Measurements from ENCODE around the gene RAB11FIP2. TPM values are rescaled to one million over a fixed set of nuclear protein-coding genes. Genes with fewer than 3 reads are reported as not detected.
A peak's percentile ranks its signal among the peaks of the same experiment; 100 is the strongest.
"Not testable (repeated sequence)": the region's sequence is repeated elsewhere in the genome, so short reads cannot be mapped to it uniquely, and the experiment has no call there.

Gene RAB11FIP2
- 11.6 and 21.4 TPM in 2 replicates for total RNA-seq (2014; rRNA removed; shearing (Covaris generic))

- Histone ChIP-seq H3K4me1 (replicated peaks) (peaks cover 17% of the 10 kb centered on the region), H3K36me3 (peaks cover 8% of the 10 kb centered on the region), H3K27me3 (replicated peaks) (no peaks in the 10 kb centered on the region), H3K4me3 (peak within 1 kb of the TSS; percentile 93), H3K27ac (peak within 1 kb of the TSS; percentile 83), H3K9me3 (replicated peaks) (no peaks in the 10 kb centered on the region)
- peak; percentile 72 to 97 for DNase-seq (ENCODE audit: low read depth in 1 of 2, low spot score in 2 of 2)
Observed at GRCh38 chr10:118046395-118047156, at the start of gene RAB11FIP2. Gene RAB11FIP2 (minus strand): TSS chr10:118046941. CDS start chr10:118046163, 778 bp downstream.

GRCh38 chr10:118096022-118096421 is 49.3 kb upstream of the RAB11FIP2 start:
- Histone ChIP-seq H3K27ac (no peak overlapping the region), H3K36me3 (no peaks in the 10 kb centered on the region), H3K4me3 (no peak overlapping the region), H3K4me1 (replicated peaks) (no peaks in the 10 kb centered on the region), H3K9me3 (replicated peaks) (no peaks in the 10 kb centered on the region), H3K27me3 (replicated peaks) (no peaks in the 10 kb centered on the region)
- DNase-seq (ENCODE audit: low read depth in 1 of 2, low spot score in 2 of 2): no peak

GRCh38 chr10:118092209-118092608 is 45.5 kb upstream of the RAB11FIP2 start:
- no peak overlapping the region for H3K4me3 ChIP-seq

GRCh38 chr10:118080817-118081216 is 34.1 kb upstream of the RAB11FIP2 start:
- no peak overlapping the region for H3K27ac ChIP-seq

More at GRCh38 chr10:118092209-118092608, 45.5 kb upstream of the RAB11FIP2 start:
- H3K4me1 ChIP-seq (replicated peaks): no peaks in the 10 kb centered on the region
- H3K27me3 ChIP-seq (replicated peaks): no peaks in the 10 kb centered on the region
- DNase-seq (ENCODE audit: low read depth in 1 of 2, low spot score in 2 of 2): no peak
- no peaks in the 10 kb centered on the region for H3K9me3 ChIP-seq (replicated peaks)
- H3K27ac ChIP-seq: no peak overlapping the region
- H3K36me3 ChIP-seq: no peaks in the 10 kb centered on the region

GRCh38 chr10:118076705-118077104 is 30.0 kb upstream of the RAB11FIP2 start:
- no peak overlapping the region for H3K27ac ChIP-seq
- no peaks in the 10 kb centered on the region for H3K9me3 ChIP-seq (replicated peaks)
- no peaks in the 10 kb centered on the region for H3K36me3 ChIP-seq
- no peaks in the 10 kb centered on the region for H3K4me1 ChIP-seq (replicated peaks)
- no peaks in the 10 kb centered on the region for H3K27me3 ChIP-seq (replicated peaks)
- DNase-seq (ENCODE audit: low read depth in 1 of 2, low spot score in 2 of 2): no peak
- H3K4me3 ChIP-seq: no peak overlapping the region

More at GRCh38 chr10:118080817-118081216, 34.1 kb upstream of the RAB11FIP2 start:
- Histone ChIP-seq H3K36me3 (no peaks in the 10 kb centered on the region), H3K4me1 (replicated peaks) (no peaks in the 10 kb centered on the region), H3K27me3 (replicated peaks) (no peaks in the 10 kb centered on the region), H3K4me3 (no peak overlapping the region), H3K9me3 (replicated peaks) (no peaks in the 10 kb centered on the region)
- DNase-seq (ENCODE audit: low read depth in 1 of 2, low spot score in 2 of 2): no peak

- H3K36me3 ChIP-seq: no peaks in the 10 kb centered on the region
- no peak overlapping the region for H3K27ac ChIP-seq
- H3K4me3 ChIP-seq: no peak overlapping the region
- no peak for DNase-seq (ENCODE audit: low read depth in 1 of 2, low spot score in 2 of 2)
- H3K27me3 ChIP-seq (replicated peaks): no peaks in the 10 kb centered on the region
- H3K4me1 ChIP-seq (replicated peaks): no peaks in the 10 kb centered on the region
- H3K9me3 ChIP-seq (replicated peaks): no peaks in the 10 kb centered on the region
Observed at GRCh38 chr10:118072840-118073239, 26.1 kb upstream of the RAB11FIP2 start.

- H3K9me3 ChIP-seq (replicated peaks); H3K27ac ChIP-seq; H3K27me3 ChIP-seq (replicated peaks); H3K4me1 ChIP-seq (replicated peaks); DNase-seq (ENCODE audit: low read depth in 1 of 2, low spot score in 2 of 2); H3K4me3 ChIP-seq; H3K36me3 ChIP-seq: not testable (repeated sequence)
Observed at GRCh38 chr10:118067389-118067788, 20.6 kb upstream of the RAB11FIP2 start.

- Histone ChIP-seq H3K27me3 (replicated peaks) (peaks cover 7% of the 10 kb centered on the region; the same call in 1 of the 2 replicates), H3K9me3 (replicated peaks) (no peaks in the 10 kb centered on the region), H3K27ac (no peak overlapping the region), H3K36me3 (no peaks in the 10 kb centered on the region), H3K4me3 (no peak overlapping the region), H3K4me1 (replicated peaks) (no peaks in the 10 kb centered on the region)
- no peak for DNase-seq (ENCODE audit: low read depth in 1 of 2, low spot score in 2 of 2)
Observed at GRCh38 chr10:118062798-118063238, 16.1 kb upstream of the RAB11FIP2 start.

- Histone ChIP-seq H3K27me3 (replicated peaks) (peaks cover 7% of the 10 kb centered on the region; the same call in 1 of the 2 replicates), H3K27ac (no peak overlapping the region), H3K36me3 (no peaks in the 10 kb centered on the region), H3K4me3 (no peak overlapping the region), H3K9me3 (replicated peaks) (no peaks in the 10 kb centered on the region), H3K4me1 (replicated peaks) (no peaks in the 10 kb centered on the region)
- DNase-seq (ENCODE audit: low read depth in 1 of 2, low spot score in 2 of 2): no peak
Observed at GRCh38 chr10:118058371-118058770, 11.6 kb upstream of the RAB11FIP2 start.

- Histone ChIP-seq H3K4me3 (no peak overlapping the region), H3K36me3 (no peaks in the 10 kb centered on the region), H3K9me3 (replicated peaks) (no peaks in the 10 kb centered on the region), H3K4me1 (replicated peaks) (no peaks in the 10 kb centered on the region), H3K27ac (no peak overlapping the region), H3K27me3 (replicated peaks) (peaks cover 9% of the 10 kb centered on the region; the same call in 1 of the 2 replicates)
- no peak for DNase-seq (ENCODE audit: low read depth in 1 of 2, low spot score in 2 of 2)
Observed at GRCh38 chr10:118057361-118057760, 10.6 kb upstream of the RAB11FIP2 start.

GRCh38 chr10:118054383-118054782 is 7.6 kb upstream of the RAB11FIP2 start:
- Histone ChIP-seq H3K4me3 (no peak overlapping the region), H3K9me3 (replicated peaks) (no peaks in the 10 kb centered on the region), H3K36me3 (no peaks in the 10 kb centered on the region), H3K27ac (no peak overlapping the region), H3K27me3 (replicated peaks) (peaks cover 3% of the 10 kb centered on the region; the same call in 1 of the 2 replicates), H3K4me1 (replicated peaks) (no peaks in the 10 kb centered on the region)
- DNase-seq (ENCODE audit: low read depth in 1 of 2, low spot score in 2 of 2): no peak

- H3K4me1 ChIP-seq (replicated peaks): no peaks in the 10 kb centered on the region
- H3K9me3 ChIP-seq (replicated peaks): no peaks in the 10 kb centered on the region
- H3K36me3 ChIP-seq: no peaks in the 10 kb centered on the region
- no peak overlapping the region for H3K27ac ChIP-seq
- DNase-seq (ENCODE audit: low read depth in 1 of 2, low spot score in 2 of 2): no peak
- peaks cover 3% of the 10 kb centered on the region; the same call in 1 of the 2 replicates for H3K27me3 ChIP-seq (replicated peaks)
- H3K4me3 ChIP-seq: no peak overlapping the region
Observed at GRCh38 chr10:118052816-118053215, 6.1 kb upstream of the RAB11FIP2 start.

- DNase-seq (ENCODE audit: low read depth in 1 of 2, low spot score in 2 of 2): no peak
- Histone ChIP-seq H3K9me3 (replicated peaks) (no peaks in the 10 kb centered on the region), H3K27me3 (replicated peaks) (0 out of 2 replicates have a peak, but pooled peaks cover 3% of the 10 kb centered on the region), H3K4me3 (no peak overlapping the region), H3K27ac (no peak overlapping the region), H3K4me1 (replicated peaks) (peaks cover 15% of the 10 kb centered on the region), H3K36me3 (peaks cover 8% of the 10 kb centered on the region)
Observed at GRCh38 chr10:118047880-118048279, 1.1 kb upstream of the RAB11FIP2 start.

GRCh38 chr10:118047157-118047719 is 497 bp upstream of the RAB11FIP2 start:
- H3K4me3 ChIP-seq: peak overlapping the region; percentile 93
- H3K4me1 ChIP-seq (replicated peaks): peaks cover 15% of the 10 kb centered on the region
- no peaks in the 10 kb centered on the region for H3K9me3 ChIP-seq (replicated peaks)
- no peaks in the 10 kb centered on the region for H3K27me3 ChIP-seq (replicated peaks)
- peak overlapping the region; percentile 83 for H3K27ac ChIP-seq
- H3K36me3 ChIP-seq: peaks cover 8% of the 10 kb centered on the region
- no peak for DNase-seq (ENCODE audit: low read depth in 1 of 2, low spot score in 2 of 2)
